Loucy (cell line): ENCODE results near the gene FAM120AOS.

ENCODE experiments used
- H2AFZ ChIP-seq: fragments of 200-600 bp; sonication (generic); 2 replicates; pipeline ENCODE4 v1.6.0; 2016; ENCODE audit warnings: antibody characterized with exemption, mild to moderate bottlenecking, low read length, moderate library complexity
- H3F3A ChIP-seq: fragments of 200-600 bp; 2 replicates; pipeline ENCODE4 v1.6.0; 2016; ENCODE audit warnings: antibody characterized with exemption, low read depth, mild to moderate bottlenecking
- H3K27me3 ChIP-seq: fragments of 200-600 bp; sonication (generic); 2 replicates; pipeline ENCODE4 v1.6.1; 2014; ENCODE audit warnings: low read length, mild to moderate bottlenecking; ENCODE audit not compliant: insufficient read depth, poor library complexity, severe bottlenecking
- H3K36me3 ChIP-seq: fragments of 200-600 bp; sonication (generic); 2 replicates; pipeline ENCODE4 v1.6.1; 2016; ENCODE audit warnings: low read length; ENCODE audit not compliant: insufficient read depth
- H3K4me1 ChIP-seq: fragments of 200-600 bp; sonication (generic); 2 replicates; pipeline ENCODE4 v1.5.1; 2014; ENCODE audit warnings: low read length, mild to moderate bottlenecking; ENCODE audit not compliant: insufficient read depth, poor library complexity, severe bottlenecking
- H3K4me2 ChIP-seq: fragments of 200-600 bp; sonication (generic); 2 replicates; pipeline ENCODE4 v1.6.0; 2014; ENCODE audit warnings: antibody characterized with exemption, low read length, low read depth, mild to moderate bottlenecking; ENCODE audit not compliant: poor library complexity, severe bottlenecking
- H3K4me3 ChIP-seq: fragments of 200-600 bp; sonication (generic); 2 replicates; pipeline ENCODE4 v1.5.1; 2014; ENCODE audit warnings: low read length, mild to moderate bottlenecking, mixed read lengths; ENCODE audit not compliant: poor library complexity, severe bottlenecking
- H3K79me2 ChIP-seq: fragments of 200-600 bp; sonication (generic); 2 replicates; pipeline ENCODE4 v1.6.1; 2014; ENCODE audit warnings: low read length; ENCODE audit not compliant: insufficient read depth
- H3K9ac ChIP-seq: fragments of 200-600 bp; sonication (generic); 2 replicates; pipeline ENCODE4 v1.6.0; 2014; ENCODE audit warnings: mild to moderate bottlenecking, low read depth, low read length, moderate library complexity; ENCODE audit not compliant: poor library complexity, severe bottlenecking
- H3K9me2 ChIP-seq: fragments of 200-600 bp; sonication (generic); replicated peaks from 2 replicates; pipeline ENCODE4 v1.6.1; 2016; ENCODE audit warnings: low read depth, low read length, mixed read lengths
- H3K9me3 ChIP-seq: fragments of 200-600 bp; sonication (generic); 2 replicates; pipeline ENCODE4 v1.6.1; 2014; ENCODE audit warnings: mild to moderate bottlenecking, antibody characterized with exemption, low read length, low read depth; ENCODE audit not compliant: insufficient read depth
- H4K20me1 ChIP-seq: fragments of 200-600 bp; sonication (generic); 2 replicates; pipeline ENCODE4 v1.6.0; 2014; ENCODE audit warnings: antibody characterized with exemption, low read length, mild to moderate bottlenecking; ENCODE audit not compliant: insufficient read depth, poor library complexity, severe bottlenecking
- EZH2phosphoT487 ChIP-seq: fragments of 200-600 bp; IDR thresholded peaks from 2 replicates; pipeline ENCODE4 v1.6.1; 2018; ENCODE audit warnings: antibody characterized with exemption, mild to moderate bottlenecking, moderate library complexity, borderline replicate concordance
- TF ChIP-seq, protein P1 (sequence below): fragments of 200-600 bp; sonication (generic); conservative IDR thresholded peaks from 2 replicates; pipeline ENCODE4 v1.5.1; 2014; ENCODE audit warnings: mild to moderate bottlenecking, antibody characterized with exemption, low read length

The FAM120AOS gene

GRCh38 chr9:93431539-93432105 is 21.8 kb downstream of the FAM120AOS start:
- Histone ChIP-seq H4K20me1 (no peaks in the 10 kb centered on the region), H2AFZ (no peak overlapping the region)

GRCh38 chr9:93427655-93428379 is 25.6 kb downstream of the FAM120AOS start:
- Histone ChIP-seq H3K9ac (no peak overlapping the region), H3K4me3 (no peak overlapping the region), H3K4me2 (no peak overlapping the region), H4K20me1 (no peaks in the 10 kb centered on the region), H3K79me2 (no peaks in the 10 kb centered on the region), H3K9me2 (no peaks in the 10 kb centered on the region), H3K36me3 (no peaks in the 10 kb centered on the region), H3K9me3 (no peaks in the 10 kb centered on the region), H2AFZ (no peak overlapping the region), H3K27me3 (no peaks in the 10 kb centered on the region), H3F3A (no peaks in the 10 kb centered on the region), H3K4me1 (no peaks in the 10 kb centered on the region)
- TF ChIP-seq, protein P1, sequence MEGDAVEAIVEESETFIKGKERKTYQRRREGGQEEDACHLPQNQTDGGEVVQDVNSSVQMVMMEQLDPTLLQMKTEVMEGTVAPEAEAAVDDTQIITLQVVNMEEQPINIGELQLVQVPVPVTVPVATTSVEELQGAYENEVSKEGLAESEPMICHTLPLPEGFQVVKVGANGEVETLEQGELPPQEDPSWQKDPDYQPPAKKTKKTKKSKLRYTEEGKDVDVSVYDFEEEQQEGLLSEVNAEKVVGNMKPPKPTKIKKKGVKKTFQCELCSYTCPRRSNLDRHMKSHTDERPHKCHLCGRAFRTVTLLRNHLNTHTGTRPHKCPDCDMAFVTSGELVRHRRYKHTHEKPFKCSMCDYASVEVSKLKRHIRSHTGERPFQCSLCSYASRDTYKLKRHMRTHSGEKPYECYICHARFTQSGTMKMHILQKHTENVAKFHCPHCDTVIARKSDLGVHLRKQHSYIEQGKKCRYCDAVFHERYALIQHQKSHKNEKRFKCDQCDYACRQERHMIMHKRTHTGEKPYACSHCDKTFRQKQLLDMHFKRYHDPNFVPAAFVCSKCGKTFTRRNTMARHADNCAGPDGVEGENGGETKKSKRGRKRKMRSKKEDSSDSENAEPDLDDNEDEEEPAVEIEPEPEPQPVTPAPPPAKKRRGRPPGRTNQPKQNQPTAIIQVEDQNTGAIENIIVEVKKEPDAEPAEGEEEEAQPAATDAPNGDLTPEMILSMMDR, result peak; percentile 49
- no peak for TF ChIP-seq EZH2phosphoT487

More at GRCh38 chr9:93431539-93432105, 21.8 kb downstream of the FAM120AOS start:
- H3K36me3 ChIP-seq, result no peaks in the 10 kb centered on the region
- H3K4me3 ChIP-seq, result no peak overlapping the region
- no peaks in the 10 kb centered on the region for H3F3A ChIP-seq
- H3K9me3 ChIP-seq, result no peaks in the 10 kb centered on the region
- no peaks in the 10 kb centered on the region for H3K27me3 ChIP-seq
- no peak overlapping the region for H3K9ac ChIP-seq
- H3K9me2 ChIP-seq, result no peaks in the 10 kb centered on the region
- no peaks in the 10 kb centered on the region for H3K79me2 ChIP-seq
- H3K4me1 ChIP-seq, result no peaks in the 10 kb centered on the region
- H3K4me2 ChIP-seq, result no peak overlapping the region
- TF ChIP-seq, protein P1, result no peak
- TF ChIP-seq EZH2phosphoT487, result no peak

DNA sequence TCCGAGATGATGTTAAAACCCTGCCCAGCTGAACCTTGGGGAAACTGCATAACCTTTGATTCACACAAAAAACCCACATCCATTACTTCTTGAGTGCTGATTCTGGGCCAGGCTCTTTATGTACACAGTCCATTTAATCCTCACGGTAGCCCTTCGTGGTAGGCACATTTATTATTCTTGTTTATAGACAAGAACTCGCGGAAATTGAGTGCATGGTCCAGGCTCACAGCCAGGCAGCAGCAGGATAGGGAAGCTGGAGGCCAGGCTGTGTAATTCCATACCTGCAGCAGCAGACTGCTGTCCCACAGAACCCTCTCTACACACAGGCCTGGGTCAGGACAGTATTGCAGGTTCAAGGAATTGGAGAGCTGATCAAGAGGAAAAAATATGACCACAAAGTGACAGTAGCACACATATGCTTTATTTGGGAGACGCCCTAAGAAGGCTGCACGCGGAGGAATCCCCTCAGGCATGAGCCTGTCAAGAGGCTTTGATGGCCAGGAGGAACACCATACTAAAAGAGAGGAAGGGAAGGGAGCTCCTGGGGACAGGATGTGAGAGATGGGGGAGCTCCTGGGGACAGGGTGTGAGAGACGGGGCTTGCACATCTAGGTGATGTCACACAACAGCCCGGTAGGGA is 30.3 kb downstream of the FAM120AOS start:
- no peaks in the 10 kb centered on the region for H3K4me1 ChIP-seq
- H4K20me1 ChIP-seq, result no peaks in the 10 kb centered on the region
- no peaks in the 10 kb centered on the region for H3K9me2 ChIP-seq
- no peaks in the 10 kb centered on the region for H3K36me3 ChIP-seq
- no peak overlapping the region for H3K9ac ChIP-seq
- H2AFZ ChIP-seq, result no peak overlapping the region
- no peak overlapping the region for H3K4me2 ChIP-seq
- no peak overlapping the region for H3K4me3 ChIP-seq
- no peak for TF ChIP-seq EZH2phosphoT487
- TF ChIP-seq, protein P1, result no peak
- H3K9me3 ChIP-seq, result peaks cover 5% of the 10 kb centered on the region; the same call in 1 of the 2 replicates
- H3K79me2 ChIP-seq, result no peaks in the 10 kb centered on the region
- H3K27me3 ChIP-seq, result no peaks in the 10 kb centered on the region
- no peaks in the 10 kb centered on the region for H3F3A ChIP-seq
